NCI-H1436 (cell line): ENCODE results near the gene LPAR6.

Source experiments
- DNase-seq: peaks from one replicate; lab custom pipeline; 2025; lab: John Stamatoyannopoulos, UW

The LPAR6 gene

DNA sequence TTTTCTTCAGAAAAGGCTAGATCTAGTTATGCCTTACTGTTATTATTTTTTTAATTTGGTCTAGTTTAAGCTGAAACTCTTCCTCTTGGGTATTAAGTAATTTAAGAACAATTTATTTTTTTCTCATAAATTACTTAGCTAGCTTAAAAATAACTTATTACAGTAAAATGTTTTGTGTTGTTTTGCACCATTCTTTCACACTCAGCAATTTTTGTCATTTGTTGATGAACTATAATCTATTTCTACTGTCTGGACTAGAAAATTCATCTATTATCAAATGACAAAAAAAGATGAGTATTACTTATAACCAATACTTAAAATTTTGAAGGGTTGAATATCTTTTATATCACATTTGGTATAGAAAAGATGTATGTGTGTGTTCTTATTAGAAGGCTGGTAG lies 1.6 kb upstream of the LPAR6 start:
- DNase-seq: no peak

DNA sequence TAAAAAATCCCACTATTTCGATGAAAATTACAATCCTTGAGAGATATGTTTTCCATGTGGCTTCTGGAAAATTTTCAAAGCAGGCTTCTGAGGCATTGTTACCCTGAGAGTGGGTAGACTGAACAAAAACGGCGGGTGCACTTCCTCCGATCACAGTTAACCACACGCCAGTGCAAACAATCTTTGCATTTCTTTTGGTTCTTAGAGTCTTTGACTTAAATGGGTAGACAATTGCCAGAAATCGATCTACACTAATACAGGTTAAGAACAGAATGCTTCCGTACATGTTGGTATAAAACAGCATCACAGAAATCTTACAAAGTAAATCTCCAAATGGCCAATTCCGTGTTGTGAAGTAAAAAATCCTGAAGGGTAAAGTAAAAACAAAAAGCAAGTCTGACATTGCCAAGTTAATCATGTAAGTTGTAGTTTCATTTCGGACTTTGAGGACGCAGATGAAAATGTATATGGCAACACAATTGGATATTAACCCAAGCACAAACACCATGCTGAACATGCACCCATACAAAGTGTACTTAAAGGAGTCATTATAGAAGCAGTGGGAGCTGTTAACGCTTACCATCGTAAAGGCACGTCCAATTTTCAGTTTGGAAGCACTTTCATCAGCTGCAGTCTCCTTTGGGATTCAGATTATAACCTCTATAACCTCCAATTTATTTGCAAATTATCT lies 927 bp downstream of the LPAR6 start:
- no peak for DNase-seq

DNA sequence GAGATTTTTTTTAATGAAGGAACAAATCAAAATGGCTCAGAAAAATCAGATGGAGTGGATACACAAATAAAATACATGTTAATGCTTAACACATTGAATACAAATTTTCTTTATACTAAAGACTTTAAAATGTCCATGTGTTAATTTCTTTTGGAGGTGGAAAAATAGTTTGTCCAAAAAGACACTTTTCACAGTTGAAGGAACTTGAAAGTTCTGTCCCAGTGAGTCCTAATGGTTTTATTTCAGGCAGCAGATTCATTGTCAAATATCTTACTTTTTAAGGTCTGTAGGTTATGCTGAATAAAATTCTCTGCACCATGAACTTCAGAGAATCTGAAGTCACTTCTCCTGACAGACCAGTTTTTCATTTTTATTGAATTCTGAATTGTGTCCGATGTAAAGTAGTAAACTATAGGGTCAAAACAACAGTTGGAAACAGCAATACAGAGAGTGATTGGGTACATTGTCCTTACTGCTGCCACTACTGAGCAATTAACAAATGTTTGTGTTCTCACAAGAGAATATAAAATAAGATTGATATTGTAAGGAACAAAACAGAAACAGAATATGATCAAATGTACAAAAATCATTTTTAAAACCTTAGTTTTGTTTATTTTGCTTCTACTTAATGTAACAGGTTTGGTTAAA lies 1.6 kb downstream of the LPAR6 start:
- DNase-seq: no peak

DNA sequence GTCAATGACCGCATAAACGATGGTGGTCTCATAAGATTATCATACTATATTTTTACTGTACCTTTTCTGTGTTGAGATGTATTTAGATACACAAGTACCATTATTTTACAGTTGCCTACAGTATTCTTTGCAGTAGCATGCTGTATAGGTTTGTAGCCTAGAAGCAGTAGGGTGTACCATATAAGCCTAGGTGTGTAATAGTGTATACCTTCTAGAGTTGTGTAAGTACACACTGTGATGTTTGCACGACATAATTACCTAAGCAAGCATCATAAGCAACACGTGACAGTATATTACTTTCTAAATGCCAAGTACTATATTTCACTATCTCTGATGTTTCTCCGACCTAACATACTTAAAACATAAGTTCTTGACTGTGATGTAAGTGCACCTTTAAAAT lies 2.7 kb downstream of the LPAR6 start:
- no peak for DNase-seq

DNA sequence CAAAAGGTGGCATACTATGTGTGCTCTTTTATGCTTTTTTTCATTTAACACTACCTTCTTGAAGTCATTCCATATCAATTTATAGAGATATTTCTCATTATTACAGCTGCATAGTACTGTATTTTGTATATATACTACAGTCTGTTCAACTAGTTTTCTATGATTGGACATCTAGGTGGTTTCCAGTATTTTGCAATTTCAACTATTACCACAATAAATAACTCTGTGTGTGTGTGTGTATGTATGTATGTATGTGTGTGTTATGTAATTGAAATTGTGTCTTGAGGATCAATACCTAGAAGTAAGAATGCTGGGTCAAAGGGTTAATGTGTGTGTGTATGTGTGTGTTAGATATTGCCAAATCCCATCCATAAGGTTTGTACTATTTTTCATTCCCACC lies 7.0 kb downstream of the LPAR6 start:
- no peak for DNase-seq

DNA sequence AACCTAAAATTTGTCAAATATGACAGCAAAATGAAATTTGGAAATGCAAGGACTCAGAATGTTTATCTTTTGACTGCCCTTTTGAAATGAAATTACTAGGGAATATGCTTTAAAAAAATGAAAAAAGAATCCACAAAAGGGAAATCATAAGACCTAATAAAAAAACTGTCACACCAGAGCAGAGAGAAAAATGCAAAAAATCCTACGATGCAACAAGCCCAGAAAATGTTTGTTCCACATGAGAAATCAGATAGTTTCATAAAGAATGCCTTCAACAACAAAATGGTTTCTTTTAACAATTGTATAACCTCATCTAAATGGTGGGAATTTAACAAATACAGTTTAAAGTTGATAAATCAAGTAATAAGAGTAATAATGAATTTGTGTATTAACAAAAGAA lies 8.0 kb downstream of the LPAR6 start:
- DNase-seq: no peak

DNA sequence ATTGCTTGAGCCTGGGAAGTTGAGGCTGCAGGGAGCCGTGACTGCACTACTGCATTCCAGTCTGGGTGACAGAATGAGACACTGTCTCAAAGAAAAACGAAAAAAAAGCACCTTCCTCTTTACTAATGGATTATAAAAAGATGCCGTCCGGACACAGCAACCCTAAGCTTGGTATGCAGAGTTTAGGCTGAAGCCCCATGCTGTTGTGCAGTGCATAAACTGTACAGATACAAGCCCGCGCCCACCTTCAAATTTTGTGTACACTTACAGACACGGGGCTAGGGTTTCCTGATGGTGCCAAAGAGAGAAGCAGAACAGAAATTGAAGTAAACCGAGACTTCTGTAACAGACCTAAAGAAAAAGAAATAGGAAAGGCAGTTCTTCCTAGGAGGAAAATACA lies 9.0 kb downstream of the LPAR6 start:
- DNase-seq: no peak

DNA sequence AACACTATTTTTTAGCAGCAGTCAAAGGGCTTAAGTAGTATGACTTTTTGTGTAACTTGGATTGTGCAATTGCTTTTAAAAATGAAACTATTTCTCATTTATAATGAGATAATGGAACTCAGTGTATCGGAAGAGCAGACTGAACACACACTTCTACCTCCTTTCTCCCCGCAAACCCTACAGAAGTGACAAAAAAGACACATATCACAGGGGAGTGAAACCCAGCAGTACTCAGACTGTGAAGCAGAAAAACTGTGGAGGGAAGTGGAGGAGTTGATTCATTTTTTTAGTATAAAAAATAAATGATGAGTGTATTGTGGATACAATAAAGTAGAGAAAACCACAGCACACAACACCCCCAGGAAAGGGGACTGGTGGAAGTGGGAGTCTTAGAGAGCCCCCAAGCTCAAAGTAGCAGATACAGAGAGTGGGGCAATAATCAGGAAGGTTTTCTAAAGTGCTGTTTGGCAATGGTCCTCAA lies 9.7 kb downstream of the LPAR6 start:
- no peak for DNase-seq

DNA sequence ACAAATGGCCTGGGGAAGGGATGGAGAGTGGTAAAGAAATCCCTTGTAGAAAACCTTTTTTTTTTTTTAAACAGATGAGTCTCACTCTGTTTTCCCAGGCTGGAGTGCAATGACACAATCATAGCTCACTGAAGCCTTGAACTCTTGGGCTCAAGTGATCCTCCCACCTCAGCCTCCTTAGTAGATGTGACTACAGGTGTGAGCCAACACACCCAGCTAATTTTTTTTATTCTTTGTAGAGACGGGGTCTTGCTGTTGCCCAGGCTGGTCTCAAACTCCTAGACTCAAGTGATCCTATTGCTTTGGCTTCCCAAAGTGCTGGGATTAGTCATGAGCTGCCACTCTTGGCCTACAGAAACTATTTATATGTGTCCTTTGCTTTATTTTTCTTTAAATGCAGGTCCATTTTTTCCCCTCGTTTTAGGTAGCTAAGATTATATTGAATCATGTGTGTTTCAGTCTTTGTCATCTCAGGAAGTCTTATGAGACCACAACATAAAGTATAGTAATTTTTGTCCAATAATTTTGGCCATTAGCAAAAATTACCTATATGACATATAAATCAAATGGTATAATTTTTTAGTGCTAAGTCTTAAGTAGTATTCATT lies 10.5 kb downstream of the LPAR6 start:
- DNase-seq: no peak

DNA sequence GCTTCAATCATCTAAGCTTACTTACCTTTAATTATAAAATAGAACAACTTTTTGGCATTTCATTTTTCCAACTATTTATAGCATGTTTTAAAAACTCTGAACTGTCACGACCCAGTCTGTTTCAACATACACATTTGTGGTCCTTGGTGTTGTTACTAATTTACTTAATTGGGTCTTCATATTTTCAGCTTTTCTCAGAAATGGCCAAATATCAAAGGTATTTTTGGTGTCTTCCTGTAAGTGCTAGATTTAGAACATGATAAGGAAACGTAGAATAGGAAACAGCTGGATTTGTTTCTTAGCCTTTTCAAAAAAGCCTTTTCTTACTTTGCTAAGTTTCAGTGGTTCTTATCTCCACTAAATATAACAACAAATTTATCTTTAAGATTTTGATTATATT lies 11.4 kb downstream of the LPAR6 start:
- DNase-seq: no peak

DNA sequence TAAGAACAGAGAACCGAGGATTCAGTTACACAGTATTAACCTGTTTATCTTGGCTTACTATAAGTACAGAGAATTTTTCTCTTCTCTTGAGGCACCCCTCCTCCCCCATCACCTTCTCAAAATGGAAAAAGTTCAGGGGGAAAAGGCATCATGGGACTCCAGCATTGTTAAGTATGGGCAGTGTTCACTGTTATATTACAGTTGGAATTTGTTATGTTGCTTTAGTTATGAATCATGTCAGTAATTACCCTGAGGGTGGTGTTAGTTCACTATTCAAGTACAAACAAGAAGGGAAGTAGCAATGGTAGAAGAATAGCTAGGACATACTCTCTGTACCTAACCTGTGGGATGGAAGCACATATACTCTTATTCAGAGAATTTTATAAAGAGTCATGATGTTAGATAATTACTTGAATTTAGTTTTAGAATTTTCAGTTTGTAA lies 12.0 kb downstream of the LPAR6 start:
- no peak for DNase-seq

DNA sequence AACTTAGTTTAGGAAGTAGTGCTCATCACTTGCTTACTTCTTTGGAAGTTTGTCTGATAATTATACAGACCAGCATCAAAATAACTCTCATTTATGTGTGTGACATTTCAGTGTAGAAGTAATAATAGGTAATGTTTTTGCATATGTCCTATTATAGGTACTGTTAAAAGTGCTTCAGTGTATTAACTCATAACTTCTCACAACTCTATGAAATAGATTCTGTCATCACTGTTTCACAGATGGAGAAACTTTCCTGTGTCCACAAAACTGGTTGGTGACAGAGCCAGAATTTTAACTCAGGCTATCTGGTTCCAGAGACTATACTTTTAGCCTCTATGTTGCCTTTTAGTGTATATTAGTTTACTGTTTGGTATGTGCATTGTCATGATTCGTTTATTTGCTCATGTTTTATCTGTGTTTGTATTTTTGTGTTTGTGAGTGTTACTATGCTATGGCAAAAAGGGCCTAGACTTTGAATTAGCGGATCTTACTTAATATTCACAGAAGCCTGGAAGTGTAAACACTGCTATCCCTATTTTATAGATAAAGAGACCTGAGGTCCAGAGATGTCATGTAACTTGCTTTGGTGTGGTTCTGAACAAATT lies 12.7 kb downstream of the LPAR6 start:
- no peak for DNase-seq

DNA sequence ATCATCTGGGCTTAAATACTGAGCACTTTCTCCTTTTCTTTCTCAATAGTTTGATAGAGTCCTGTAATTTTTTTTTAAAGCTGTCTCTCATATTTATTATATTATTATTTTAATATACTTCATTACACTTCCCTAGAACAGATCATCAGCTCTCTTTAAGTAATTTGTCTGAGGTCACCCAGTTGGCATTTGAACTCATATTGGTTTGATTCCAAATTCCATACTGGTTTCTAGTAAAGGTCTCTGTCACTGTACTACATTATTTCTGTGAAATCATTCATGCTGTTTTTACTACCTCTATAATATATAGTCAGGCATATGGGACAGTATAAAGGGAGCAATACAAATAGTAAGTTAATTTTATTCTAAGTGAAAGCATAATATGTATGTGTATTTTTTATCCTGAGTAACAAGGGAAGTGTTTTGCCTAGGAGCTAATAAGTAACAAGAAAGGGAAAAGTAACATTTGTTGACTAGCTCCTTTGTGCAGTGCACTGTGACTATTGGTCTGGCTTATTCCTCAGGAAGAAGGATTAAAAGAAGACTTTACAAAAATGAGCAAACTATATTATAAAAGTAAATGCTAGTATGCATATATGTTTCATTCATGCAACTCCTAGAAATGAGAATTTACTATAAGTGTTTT lies 14.3 kb downstream of the LPAR6 start:
- no peak for DNase-seq

DNA sequence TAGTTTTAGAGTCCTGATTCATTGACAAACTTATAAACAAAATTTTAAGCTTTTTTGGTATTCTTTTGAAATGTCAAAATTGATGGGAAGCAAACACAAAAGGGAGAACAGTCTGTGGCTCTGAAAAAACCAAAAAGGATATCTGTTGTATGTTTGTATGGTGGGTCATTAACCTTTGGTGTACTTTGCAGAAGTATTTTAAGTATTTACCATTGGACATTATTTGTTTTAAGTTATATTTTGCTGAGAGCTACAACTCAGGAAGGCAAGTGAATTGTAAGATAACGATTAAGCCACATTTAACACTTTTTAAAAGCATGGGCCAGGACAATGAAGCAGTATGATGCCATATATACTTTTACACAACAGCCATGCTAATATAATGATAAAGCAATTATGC lies 15.2 kb downstream of the LPAR6 start:
- no peak for DNase-seq

DNA sequence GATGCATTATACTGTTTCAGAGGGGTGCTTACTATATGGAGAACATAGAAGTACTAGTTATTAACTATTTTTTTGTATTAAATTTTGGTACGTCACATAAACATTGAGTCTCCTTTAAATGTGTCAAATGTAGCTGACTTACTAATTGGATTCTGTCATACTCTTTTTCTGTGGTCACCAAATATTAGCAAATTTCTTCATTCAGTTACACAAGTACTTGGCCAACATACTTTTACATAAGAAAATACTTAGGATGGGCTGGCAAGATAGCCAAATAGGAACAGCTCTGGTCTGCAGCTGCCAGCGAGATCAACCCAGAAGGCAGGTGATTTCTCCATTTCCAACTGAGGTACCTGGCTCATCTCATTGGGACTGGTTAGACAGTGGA lies 19.2 kb downstream of the LPAR6 start:
- DNase-seq: no peak

DNA sequence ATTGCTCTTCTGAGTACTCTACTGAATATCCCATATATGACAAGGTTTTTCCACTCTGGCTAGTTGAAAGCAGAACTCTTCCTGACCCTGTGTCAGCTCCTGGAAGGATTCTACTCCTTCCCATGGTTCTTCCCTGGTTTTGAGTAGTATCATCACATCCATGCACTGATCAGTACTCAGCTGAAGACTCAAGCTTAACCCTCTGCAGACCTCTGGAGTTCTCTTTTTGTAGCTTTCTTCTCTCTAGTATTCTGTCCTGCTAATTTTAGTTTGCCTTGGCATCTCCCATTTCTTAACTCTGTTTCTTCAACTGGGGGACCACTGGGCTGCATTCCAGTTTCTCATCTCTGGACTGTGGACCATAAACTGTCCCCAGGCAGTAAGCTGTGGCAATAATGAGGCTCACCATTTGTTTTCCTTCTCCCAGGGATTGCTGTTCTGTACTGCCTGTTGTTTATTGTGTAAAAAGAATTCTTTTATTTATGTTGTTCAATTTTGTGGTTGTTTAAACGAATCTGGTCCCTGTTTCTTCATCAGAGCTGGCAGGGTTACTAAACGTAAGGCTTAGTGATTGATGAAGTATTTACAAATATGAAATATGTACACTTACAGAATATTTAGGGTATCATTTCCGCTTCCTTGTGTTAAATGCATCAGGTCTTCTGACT lies 19.7 kb downstream of the LPAR6 start:
- no peak for DNase-seq

DNA sequence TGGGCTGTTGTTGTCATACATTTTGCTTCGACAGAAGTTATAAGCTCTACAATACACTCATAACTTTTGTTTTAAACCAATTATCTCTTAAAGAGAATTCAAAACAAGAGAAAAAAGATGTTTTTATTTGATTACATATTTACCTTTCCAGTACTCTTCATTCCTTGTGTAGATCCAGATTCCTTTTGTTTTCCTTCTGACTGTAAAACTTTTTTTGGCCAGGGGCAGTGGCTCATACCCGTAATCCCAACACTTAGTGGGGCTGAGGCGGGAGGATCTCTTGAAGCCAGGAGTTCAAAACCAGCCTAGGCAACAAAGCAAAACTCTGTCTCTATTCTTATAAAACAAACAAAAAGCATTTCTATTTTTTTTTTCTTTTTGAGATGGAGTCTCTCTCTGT lies 21.7 kb downstream of the LPAR6 start:
- no peak for DNase-seq

DNA sequence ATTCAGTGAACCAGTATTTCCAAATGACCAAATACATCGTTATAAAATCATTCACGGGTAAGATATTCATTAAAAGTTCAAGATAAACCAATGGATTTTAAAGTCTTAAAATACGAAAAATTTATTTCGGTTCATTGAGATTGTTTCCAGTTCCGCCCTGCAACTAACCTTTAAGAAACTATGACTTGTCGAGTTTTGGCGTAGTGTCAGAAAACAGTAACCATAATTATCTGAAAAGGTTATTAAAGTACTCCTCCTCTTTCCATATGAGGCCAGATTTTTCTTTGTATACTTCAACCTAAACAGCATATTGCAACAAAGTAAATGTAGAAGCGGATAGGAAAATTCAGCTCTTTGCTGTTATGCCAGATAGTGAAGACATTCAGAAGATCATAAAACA lies 26.1 kb downstream of the LPAR6 start:
- no peak for DNase-seq

DNA sequence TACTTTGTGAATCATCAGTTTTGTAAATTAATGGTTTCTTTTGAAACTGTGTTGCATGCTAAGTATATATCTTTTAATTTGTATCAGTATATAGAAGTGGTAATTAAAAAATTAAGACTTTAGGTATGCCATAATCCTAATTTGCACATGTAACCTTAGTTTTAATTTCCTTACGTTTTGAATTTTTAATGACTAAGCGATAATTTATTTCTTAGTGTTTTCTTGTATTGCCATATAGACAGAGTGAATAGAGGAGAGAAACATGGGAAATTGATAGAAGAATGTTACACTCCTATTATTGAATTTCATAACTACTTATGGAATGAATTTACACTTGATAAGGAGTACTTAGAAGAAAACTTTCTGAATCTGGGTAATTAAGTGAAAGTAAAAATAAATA lies 29.5 kb downstream of the LPAR6 start:
- no peak for DNase-seq

DNA sequence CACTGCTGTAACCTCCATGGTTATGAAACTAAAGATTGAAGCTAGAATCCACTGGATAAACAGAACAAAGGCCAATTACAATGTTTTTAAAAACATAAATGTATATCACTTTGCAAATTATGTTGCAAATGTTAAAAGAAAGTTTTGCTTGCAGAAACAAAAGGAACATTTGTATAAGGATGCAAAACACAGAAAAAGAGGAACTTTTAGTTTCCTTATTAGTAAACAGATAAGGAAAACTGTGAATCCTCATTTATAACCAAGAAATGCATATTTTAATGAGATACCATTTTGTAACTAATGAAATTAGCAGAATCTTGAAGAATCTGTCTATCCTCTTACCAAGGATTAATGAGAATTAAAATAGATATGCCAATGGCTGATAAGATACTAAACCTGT lies 32.3 kb downstream of the LPAR6 start:
- DNase-seq: no peak

DNA sequence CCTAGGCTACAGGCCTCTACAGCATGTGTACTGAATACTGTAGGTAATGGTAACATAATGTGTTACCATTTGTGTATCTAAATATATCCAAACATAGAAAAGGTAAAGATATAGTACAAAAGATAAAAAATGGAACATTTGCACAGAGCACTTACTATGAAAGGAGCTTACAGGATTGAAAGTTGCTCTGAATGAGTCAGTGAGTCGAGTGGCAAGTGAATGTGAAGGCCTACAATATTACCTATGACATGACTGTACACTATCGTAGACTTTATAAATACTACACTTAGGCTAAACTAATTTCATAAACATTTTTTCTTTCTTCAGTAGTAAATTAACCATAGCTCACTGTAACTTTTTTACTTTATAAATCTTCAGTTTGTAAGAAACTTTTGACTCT lies 35.1 kb downstream of the LPAR6 start:
- no peak for DNase-seq

DNA sequence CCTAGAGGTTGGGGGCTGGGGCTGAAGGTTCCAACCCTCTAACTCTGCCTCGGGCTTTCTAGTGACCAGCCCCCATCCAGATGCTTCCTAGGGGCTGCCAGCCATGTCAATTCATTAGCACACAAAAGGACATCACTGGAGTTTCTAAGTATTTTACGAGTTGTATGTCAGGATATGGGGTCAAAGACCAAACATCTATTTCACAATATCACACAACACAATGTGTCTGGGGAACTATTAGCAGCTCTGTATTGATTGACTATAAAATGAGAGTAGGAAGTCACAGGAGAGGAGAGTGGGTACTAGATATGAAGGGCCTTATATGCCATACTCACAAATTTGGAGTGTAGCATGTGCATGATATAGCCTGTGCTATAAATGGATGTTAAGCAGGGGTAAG lies 42.1 kb downstream of the LPAR6 start:
- DNase-seq: no peak
